HG02943 (cell line): Measurements from ENCODE around the gene ITGB6.

Experiments
- ATAC-seq: cut with Tn5 transposase; IDR thresholded peaks from one replicate; pipeline ENCODE4 v1.9.1; 2021; ENCODE audit warnings: mild to moderate bottlenecking, low read depth, moderate library complexity; ENCODE audit not compliant: unreplicated experiment

ITGB6 gene

DNA sequence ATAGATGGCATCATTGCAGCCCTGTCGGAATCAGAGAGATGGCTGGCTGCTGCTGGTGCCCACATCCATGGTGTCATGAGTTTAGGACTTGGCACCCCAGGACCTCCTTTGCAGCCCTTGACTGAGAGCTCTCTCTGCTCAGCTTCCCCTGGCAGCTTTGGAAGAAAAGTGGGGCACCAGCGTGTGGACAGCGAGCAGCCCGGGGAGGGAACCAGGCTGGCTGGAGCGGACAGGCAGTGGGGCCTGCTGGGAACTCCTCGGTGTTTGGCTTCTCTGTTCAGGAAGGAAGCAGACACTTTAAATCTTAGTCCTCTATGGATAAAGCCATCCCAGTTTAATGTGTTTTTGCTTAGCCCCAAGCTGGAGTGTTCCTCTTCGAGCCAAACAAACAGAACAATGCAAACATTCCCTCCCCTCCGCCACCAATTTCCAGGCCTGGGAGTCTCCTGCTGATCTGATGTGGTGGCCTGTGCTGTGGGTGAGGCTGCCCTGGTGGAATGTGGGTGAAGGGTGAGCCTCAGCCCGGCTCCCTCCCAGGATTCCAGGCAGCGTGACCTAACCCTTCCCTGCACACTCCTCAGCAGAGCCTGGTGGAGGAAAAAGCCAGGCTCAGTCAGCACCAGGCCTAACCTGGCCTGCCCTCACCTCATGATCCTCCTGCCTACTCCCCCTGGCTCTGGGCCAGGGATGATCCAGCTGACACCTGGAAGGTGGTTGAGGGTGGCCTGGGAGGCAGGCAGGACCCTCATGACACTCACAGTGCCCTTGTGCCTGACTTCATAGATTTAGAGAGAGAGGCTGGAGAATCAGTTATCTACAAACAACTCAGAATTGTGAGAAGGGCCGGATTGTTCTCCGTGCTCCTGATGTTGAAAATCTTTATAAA is 21.6 kb upstream of the ITGB6 start:
- ATAC-seq: no peak

DNA sequence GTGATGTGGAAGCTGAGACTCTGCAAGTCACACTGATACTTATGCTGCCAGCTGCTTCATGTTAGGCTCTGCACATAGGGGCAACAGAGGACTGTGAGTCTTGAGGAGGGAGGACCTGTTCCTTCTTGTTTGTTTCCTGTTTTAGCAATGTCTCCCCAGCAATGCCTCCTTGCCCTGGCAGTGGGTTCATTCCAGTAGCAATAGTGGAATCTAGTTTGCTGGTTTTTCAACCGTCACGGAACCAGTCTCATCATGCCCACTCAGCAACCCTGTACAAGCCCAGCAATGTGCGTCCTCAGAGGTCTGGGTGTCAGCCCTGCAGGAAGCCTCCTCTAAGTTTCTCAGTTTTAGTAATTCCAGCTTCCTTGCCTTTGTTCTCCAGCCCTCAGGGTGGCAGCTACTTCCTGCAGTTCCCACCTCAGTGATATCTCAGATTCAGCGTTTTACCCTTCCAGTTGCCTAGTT is 20.5 kb upstream of the ITGB6 start:
- no peak for ATAC-seq

DNA sequence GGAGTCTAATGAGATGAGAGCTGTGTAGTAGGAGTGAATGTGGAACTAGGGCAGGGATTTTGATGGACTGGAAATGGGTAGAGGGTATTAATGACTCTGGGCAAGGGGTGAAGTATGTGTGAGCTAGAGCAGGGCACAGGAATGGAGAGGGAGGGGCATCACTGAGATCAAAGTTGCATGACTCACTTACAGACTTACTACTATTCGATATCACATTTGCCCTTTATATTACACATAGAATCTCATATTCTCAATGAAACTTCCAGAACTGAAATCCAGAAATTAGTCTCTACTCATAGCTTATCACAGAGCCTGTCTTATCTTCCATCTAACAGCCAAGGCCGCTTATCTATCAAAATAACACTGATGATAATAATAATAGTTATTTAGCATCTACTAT is 20.0 kb upstream of the ITGB6 start:
- ATAC-seq: no peak

DNA sequence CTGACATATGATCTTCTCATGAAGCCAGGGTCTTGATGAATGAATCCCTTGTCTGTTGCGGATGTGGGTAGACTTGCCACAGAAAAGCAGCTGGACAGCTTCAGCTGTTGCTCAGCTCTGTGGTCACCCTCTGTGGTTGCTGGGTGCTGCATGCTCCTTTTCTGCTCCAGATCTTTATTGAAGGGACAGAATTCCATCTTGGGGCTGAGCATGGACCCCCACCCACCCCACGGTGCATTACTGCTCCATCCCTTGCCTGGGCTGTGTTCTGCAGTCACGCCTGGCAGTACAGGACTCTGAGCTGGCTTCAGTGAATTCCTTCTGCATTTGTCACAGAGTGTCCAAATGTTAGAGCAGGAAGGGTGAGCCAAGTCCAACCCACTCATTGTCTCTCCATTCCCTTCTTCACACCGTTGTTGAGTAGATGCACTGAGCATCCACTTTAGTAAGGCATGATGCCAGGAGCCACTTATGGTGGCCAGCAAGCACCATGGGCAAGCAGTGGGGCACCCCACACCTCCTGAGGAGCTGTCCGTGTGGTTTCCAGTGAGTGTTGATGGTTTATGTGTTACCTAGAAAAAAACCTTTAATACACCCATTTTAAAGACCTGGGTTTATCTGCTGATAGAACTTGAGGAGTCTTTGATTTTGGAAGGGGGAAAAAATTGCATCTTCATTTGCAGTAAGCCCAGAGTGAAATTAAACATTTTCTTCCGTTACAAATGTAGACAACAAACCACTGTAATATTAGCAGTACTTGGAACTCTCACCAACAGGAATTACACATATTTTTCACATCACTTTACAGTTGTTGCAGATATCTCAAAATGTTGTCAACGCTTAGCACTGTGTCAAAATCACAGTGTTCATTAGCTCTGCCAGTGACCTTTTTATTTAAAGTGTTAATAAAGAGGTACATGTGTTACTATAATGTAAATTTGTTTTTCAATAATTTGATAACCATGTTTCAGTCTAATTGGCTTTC is 14.7 kb upstream of the ITGB6 start:
- no peak for ATAC-seq

DNA sequence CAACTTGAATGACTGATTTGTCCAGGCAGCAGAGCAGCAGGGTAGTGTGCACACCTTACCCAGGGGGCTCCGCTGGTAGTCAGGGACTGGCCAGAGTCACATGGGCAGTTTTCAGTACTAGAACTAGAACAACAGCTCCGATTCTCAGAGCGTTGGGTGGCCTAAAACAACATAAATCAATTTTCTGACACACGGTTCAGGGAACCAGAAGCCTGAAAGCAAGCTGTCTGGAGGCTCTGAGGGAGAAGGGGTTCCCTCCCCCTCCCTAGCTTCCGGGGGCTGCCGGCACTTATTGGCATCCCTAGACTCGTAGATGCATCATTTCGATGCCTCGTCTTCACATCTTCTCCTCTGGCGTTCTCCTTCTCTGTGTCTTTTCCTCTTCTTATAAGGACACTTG is 13.4 kb upstream of the ITGB6 start:
- ATAC-seq: no peak

DNA sequence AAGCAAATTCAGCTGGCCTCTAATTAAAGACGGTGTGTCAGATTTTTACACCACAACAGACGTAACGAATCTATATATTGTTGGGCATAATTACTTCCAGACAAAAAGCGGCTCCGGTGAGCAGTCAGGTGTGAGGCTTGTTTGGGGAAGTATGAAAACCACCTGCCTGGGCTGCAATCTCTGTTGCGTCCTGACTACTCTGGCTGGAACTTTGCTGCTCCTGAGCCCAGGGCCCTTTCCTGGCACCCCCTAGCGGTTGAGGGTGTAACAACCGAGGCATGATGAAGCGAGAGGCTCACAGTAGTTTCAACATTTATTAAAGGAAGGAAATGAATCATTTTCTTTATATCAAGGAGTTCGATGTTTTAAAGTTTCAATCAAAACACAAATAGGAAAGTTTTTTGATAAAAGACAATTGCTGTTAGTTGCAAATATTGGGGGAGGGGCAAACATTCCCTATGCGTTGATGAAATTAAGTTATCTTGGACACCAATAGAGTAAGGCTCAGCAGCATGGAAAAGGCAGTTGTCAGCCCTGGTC is 10.6 kb upstream of the ITGB6 start:
- peak; percentile 89 for ATAC-seq

DNA sequence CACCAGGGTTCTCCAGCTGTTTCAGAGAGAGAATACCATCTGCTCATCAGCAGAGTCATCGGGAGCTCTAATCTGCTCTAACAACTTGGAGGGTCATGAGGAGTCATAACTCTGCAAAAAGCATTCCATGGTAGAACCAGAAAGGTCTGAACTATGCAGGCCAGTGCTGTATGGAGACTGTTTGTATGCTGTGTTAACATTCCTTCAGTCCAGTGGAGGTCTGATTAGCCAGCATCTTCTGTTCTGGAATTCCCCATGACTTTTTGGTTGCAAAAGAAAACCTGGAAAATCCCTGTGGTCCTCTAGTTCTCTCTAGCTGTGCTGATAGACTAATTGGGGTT is 9.4 kb upstream of the ITGB6 start:
- ATAC-seq: no peak

DNA sequence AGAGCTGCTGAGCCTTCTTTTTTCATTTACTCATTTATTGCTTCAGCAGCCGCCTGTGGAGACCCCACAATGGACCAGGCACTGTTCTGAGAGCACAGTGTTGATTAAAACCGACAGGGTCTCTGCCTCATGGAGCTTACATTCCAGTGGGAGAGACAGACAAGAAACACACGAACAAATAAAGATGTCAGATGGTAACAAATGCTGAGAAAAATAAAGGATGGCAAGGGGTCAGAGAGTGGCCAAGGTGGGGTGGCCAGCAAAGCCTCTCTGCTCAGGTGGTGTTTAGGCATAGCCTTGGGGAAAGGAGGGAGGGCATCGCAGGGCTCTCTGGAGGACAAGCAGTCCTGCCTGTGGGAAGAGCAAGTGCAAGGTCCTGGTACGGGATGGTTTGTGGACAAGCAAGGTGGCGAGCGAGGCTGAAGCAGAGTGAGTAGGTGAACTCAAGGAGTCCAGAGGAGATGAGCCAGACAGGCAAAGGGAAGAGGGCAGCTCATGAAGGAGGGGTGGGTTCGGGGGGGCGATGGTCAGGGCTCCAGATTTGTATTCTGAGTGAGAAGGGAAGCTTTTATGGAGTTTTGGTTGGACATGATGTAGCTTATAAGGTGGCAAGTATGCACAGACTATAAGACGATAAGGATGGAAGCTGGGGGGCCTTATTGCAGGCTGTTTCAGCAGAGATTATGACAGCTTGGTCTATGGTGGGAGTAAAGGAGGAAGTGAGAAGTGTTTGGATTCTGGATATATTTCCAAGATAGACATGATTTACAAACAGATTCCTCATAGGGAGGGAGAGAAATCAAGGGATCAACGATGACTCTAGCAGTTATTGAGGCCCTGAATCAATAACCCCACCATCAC is 8.8 kb upstream of the ITGB6 start:
- no peak for ATAC-seq

DNA sequence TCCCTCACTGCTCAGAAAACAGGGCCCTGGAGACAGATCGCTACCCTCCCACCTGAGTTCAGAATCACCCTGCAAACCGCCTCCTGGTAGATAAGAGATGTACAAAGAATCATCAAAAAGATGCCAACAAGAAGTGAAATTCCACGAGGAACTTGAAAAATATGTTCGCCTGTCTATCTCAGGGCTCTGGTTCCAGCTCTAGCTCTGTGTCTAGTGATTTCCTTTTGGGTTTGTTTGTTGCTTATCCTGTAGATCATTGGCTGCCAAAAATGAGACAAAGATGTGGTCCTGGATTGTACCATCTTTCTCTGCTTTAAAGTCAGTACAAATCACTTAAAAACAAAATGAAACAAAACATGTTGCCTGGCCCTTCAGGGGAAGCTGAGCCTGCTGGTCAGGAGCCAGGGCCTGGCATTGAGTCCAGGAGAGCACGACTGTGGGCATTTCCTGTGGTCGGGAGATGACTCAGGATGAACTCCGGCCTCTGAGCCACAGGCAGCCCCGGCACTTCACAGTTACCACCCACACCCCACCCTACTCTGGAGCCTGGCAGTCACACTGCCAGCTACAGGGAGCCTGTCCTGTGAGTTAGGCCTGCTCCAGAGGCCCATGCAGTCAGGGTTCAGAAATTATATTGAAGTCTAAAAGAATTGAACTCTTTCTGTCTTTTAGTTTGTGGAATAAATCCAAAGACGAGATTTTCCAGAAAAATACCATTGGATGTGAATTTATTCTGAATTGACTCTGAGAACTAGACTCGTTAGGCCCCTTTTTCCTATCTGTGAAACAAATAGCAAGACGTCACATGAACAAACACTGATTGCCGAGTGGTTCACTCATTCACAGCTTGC is 8.0 kb upstream of the ITGB6 start:
- no peak for ATAC-seq

DNA sequence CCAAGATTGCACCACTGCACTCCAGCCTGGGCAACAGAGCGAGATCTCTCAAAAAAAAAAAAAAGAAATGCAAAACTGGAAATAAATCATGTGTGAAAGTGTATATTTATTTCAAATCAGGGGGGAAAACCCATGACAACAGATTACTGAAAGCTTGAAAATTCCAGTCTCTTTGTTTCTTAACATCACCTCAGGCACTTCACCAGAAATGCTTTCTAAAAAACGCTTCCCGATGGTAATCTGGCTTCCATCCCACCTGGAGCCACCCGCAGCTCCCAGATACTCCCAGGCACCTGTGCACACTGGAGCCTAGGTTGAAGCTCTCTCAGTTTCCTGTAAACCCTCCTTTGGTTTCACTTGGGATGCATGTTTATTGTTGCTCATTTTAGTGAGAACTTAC is 7.2 kb upstream of the ITGB6 start:
- ATAC-seq: no peak

DNA sequence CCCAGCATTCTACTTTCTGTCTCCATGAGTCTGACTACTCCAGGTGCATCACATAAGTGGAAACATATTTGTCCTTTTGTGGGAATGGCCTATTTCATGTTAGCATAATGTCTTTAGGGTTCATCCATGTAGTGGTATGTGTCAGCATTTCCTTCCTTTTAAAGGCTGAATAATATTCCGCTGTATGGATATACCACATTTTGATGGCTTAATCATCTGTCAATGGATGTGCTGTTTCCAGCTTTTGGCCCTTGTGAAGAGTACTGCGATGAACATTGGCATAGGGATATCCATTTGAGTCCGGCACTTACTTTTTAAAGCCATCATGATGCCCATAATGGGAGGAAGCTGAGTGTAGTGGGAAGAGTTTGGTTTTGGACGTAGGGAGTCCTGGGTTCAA is 6.4 kb upstream of the ITGB6 start:
- no peak for ATAC-seq

DNA sequence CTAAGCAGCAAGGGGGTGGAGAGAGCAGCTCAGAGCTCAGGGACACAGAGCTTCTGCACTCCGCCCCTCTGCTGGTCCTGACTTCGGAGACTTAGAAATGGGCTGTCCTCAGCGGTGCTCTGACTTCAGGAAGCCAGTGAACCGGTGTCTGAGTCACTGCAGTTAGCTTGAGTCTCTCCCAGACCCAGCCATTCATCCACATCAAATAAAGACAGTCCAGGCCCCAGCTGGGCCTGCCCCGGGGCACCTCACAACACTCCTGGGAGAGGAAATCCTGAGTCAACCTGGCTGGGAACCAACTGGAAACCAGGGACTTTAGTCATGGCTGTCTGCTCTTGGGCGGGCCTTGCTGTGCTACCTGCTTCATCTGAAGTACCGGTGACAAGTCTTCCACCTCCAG is 5.4 kb upstream of the ITGB6 start:
- no peak for ATAC-seq

DNA sequence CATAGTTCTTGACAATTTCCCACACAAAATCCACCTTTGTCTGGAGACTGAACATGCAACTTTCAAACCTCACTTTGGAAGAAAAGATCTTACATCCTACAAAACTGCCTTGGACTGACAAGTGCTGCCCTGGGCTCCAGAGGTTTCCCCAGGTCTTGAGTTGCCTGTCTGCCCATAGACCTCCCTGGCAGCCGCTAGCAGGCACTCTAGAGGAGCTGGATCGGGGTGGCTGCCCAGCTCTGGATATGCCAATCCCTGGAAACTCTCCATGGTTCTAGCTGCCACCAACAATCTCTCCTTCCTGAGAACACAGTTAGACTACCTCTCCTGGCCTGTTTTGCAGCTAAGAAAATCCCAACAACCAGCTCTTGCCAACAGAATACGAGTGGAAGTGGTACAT is 3.4 kb upstream of the ITGB6 start:
- ATAC-seq: no peak

DNA sequence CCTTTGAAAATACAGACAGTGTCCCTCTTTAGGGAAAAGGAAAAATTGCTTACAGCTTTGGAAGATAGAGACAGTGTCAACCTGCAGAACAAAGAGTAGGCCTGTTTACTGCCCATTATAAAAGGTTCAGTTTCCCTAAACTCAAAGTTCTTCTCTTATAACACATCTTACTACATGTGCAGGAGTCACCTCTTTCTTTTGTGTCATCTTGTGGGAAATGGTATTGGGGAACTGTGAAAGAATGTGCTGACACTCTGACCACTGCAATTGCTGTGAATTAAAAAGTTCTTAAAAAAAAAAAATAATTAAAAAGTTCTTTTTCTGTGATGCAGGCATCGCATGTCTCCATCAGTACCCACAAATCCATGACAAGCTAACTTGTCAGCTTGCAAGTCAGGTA is 2.9 kb upstream of the ITGB6 start:
- no peak for ATAC-seq

DNA sequence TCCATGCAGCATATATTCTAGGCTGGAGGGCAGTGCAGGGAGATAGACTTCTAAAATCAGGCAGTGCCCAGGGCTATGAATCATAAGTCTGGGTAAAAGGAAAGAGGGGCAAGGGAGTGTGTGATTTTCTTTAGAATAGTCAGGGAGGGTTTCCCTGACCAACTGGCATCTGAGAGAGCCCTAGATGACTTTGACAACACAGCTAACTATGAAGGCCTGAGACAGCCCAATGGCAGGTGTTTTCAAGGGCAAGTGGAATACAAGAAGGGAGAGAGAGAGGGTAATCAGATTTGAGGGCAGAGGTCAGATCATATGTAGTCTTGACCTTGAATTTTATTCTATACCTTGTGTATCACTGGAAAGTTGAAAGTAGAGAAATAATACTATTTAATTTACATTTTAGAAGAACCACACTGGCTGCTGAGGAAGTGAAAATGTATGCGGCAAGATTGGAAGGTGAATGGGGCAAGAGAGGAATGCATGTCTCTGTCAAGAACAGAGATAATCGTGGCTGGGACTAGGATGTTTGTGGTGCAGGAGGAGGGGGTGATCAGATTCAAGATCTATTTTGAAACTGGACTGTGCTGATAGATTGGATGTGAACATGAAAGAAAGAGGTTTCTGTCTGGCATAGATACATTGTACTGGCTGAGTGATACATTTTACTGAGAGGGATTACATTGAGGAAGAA is 1.9 kb upstream of the ITGB6 start:
- no peak for ATAC-seq

DNA sequence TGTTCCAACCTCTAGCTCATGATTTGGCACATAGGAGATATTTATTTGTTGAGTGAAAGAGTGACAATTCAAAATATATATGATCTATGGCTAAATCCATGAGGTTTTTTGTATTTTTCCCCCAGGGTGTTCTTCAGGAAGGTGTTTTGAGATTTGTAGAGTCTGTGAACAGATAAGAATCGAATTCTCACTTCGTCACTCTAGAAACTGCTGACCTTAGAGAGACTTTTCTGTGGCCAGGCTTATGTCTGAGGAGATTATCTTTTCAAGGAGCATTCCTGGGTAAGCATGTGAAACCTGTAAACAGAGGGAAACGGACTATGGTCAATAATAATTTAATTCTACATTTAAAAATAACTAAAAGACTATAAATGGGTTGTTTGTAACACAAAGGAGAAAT is 849 bp upstream of the ITGB6 start:
- ATAC-seq: no peak

DNA sequence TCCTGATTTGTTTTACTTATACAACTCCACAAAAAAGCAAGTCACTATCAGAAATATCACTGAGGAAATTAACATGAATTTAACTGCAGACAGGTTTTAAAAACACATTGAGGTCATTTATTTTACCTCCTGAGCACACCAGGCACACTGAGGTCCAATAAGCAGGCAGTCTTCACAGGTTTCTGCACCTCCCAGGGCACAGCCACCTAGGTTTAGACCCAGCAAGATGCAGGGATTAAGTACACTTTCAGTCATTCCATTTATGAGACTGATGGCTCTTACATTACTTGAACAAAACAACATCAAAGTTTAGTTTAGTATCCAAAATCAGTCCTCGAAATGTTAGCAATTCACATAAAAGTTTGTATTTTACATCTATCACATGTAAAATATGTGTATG is 1.0 kb downstream of the ITGB6 start:
- ATAC-seq: no peak

DNA sequence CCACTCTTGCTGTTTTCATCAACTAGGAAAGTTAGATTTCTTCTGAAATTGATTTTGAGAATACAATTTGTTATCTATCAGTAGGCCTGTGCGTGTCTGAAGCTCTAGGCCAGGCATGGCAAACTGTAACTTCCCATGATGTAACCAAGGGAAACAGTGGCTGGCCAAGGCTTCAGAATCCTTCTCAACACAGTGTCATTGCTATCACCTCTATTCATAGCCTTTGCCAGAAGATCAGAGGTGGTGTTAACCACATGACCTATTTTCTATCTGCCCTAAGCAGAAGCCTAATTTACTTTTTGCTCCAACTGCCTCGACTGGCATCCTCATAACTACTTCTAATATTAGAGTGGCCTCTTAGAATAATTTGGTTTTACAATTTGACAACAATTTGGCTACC is 2.5 kb downstream of the ITGB6 start:
- ATAC-seq: no peak

DNA sequence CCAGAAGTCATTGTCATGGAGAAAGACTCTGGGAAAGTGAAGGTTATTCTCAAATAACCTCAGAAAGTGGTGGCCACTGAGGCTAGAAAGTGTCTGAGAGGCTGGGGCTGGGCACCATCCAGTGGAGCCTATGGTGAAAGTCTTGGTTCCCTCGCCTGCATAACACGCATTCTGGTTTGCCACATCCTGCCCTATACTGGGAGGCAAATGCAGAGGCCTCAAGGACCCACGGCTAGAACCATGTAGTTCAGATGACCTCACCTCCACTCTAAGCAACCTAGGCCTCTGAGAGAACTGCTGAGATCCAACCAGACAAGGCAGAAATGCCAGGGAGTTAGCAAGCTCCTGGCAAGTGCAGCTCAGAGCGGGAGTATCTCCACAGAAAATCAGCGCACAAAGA is 5.1 kb downstream of the ITGB6 start:
- ATAC-seq: no peak
